WTC11 (cell line): ENCODE measurements around the gene ALG2. TPM values are rescaled to one million over a fixed set of nuclear protein-coding genes. Genes with fewer than 3 reads are reported as not detected.

Experiments
- ATAC-seq: fragments of 200-7000 bp; cut with Tn5 transposase; 2 replicates; pipeline ENCODE4 v1.10.0; 2021; ENCODE audit warnings: mild to moderate bottlenecking, moderate library complexity
- CTCF ChIA-PET: fragments of 300-600 bp; sonication (Branson Sonifier 250); formaldehyde crosslinking; loops from one replicate; lab custom pipeline; 2021; ENCODE audit warnings: antibody characterized with exemption; lab: Charles Lee
- POLR2A ChIA-PET: fragments of 350-600 bp; sonication (Branson Sonifier 250); formaldehyde crosslinking; loops from one replicate; lab custom pipeline; 2021; ENCODE audit warnings: antibody characterized with exemption; lab: Charles Lee
- DNase-seq: peaks from one replicate; pipeline ENCODE4 v3.0.0; 2021; ENCODE audit warnings: low spot score
- H3K27ac Mint-ChIP-seq: 2 replicates; pipeline ENCODE4 v1.8.0; 2021; ENCODE audit warnings: mixed read lengths
- H3K27me3 Mint-ChIP-seq: 2 replicates; pipeline ENCODE4 v1.8.0; 2021; ENCODE audit warnings: low read depth, mild to moderate bottlenecking, moderate library complexity, mixed read lengths
- H3K36me3 Mint-ChIP-seq: 2 replicates; pipeline ENCODE4 v1.8.0; 2021; ENCODE audit warnings: mixed read lengths
- H3K4me1 Mint-ChIP-seq: 2 replicates; pipeline ENCODE4 v1.8.0; 2022; ENCODE audit warnings: mixed read lengths
- H3K4me3 Mint-ChIP-seq: 2 replicates; pipeline ENCODE4 v1.8.0; 2021; ENCODE audit warnings: mild to moderate bottlenecking, moderate library complexity, mixed read lengths
- H3K9me3 Mint-ChIP-seq: 2 replicates; pipeline ENCODE4 v1.8.0; 2021; ENCODE audit warnings: mixed read lengths
- ATF6 ChIP-seq: sonication (generic); formaldehyde crosslinking; IDR thresholded peaks from 2 replicates; pipeline ENCODE4 v1.8.1; 2023; ENCODE audit warnings: mild to moderate bottlenecking, missing genetic modification reagents
- CBFB ChIP-seq: sonication (generic); formaldehyde crosslinking; IDR thresholded peaks from 2 replicates; pipeline ENCODE4 v1.8.1; 2022; ENCODE audit warnings: mild to moderate bottlenecking, low read depth, missing genetic modification reagents
- CREM ChIP-seq: sonication (generic); formaldehyde crosslinking; IDR thresholded peaks from 2 replicates; pipeline ENCODE4 v1.8.1; 2022; ENCODE audit warnings: mild to moderate bottlenecking, missing genetic modification reagents, moderate library complexity
- FOXJ3 ChIP-seq: sonication (generic); formaldehyde crosslinking; IDR thresholded peaks from 2 replicates; pipeline ENCODE4 v1.9.0; 2021; ENCODE audit warnings: missing genetic modification reagents, mild to moderate bottlenecking, borderline replicate concordance
- GTF2I ChIP-seq: fragments of 250-450 bp; sonication (Bioruptor Pico); conservative IDR thresholded peaks from 2 replicates; pipeline ENCODE4 v1.4.0; 2021; ENCODE audit warnings: mild to moderate bottlenecking
- HMGA2 ChIP-seq: fragments of 250-450 bp; sonication (Bioruptor Pico); IDR thresholded peaks from 2 replicates; pipeline ENCODE4 v1.4.0; 2021; ENCODE audit warnings: mild to moderate bottlenecking, moderate library complexity
- MAX ChIP-seq: sonication (generic); formaldehyde crosslinking; IDR thresholded peaks from 2 replicates; pipeline ENCODE4 v1.8.0; 2022; ENCODE audit warnings: mild to moderate bottlenecking, missing genetic modification reagents
- MXD4 ChIP-seq: fragments of 250-450 bp; sonication (Bioruptor Pico); IDR thresholded peaks from 2 replicates; pipeline ENCODE4 v1.8.0; 2021; ENCODE audit warnings: mild to moderate bottlenecking, moderate library complexity, borderline replicate concordance
- NFATC4 ChIP-seq: fragments of 250-450 bp; sonication (Bioruptor Pico); IDR thresholded peaks from 2 replicates; pipeline ENCODE4 v1.9.0; 2021; ENCODE audit warnings: mild to moderate bottlenecking
- TCF7 ChIP-seq: sonication (generic); formaldehyde crosslinking; IDR thresholded peaks from 2 replicates; pipeline ENCODE4 v1.8.0; 2022; ENCODE audit warnings: mild to moderate bottlenecking, low read depth, missing genetic modification reagents, moderate library complexity
- TEAD1 ChIP-seq: sonication (generic); formaldehyde crosslinking; IDR thresholded peaks from 2 replicates; pipeline ENCODE4 v1.8.0; 2022; ENCODE audit warnings: mild to moderate bottlenecking, missing genetic modification reagents
- ZNF138 ChIP-seq: sonication (generic); formaldehyde crosslinking; conservative IDR thresholded peaks from 2 replicates; pipeline ENCODE4 v1.8.1; 2022; ENCODE audit warnings: mild to moderate bottlenecking, moderate library complexity, missing genetic modification reagents
- ZNF281 ChIP-seq: sonication (generic); formaldehyde crosslinking; IDR thresholded peaks from 2 replicates; pipeline ENCODE4 v1.8.0; 2023; ENCODE audit warnings: mild to moderate bottlenecking, missing genetic modification reagents
- ZNF317 ChIP-seq: sonication (generic); formaldehyde crosslinking; IDR thresholded peaks from 2 replicates; pipeline ENCODE4 v1.8.1; 2023; ENCODE audit warnings: low read depth, mild to moderate bottlenecking, moderate library complexity, missing genetic modification reagents, borderline replicate concordance
- ZNF396 ChIP-seq: fragments of 250-450 bp; sonication (Bioruptor Pico); IDR thresholded peaks from 2 replicates; pipeline ENCODE4 v1.8.0; 2021; ENCODE audit warnings: mild to moderate bottlenecking, moderate library complexity, borderline replicate concordance
- ZSCAN18 ChIP-seq: fragments of 250-450 bp; sonication (Bioruptor Pico); IDR thresholded peaks from 2 replicates; pipeline ENCODE4 v2.1.2; 2022; ENCODE audit warnings: mild to moderate bottlenecking, moderate library complexity
- total RNA-seq: library from RNA; stranded (reverse); gene quantifications from 3 replicates; pipeline ENCODE4 v1.2.3, GENCODE V29; 2021
- TF ChIP-seq, protein P1 (sequence below): sonication (generic); formaldehyde crosslinking; IDR thresholded peaks from 2 replicates; pipeline ENCODE4 v1.8.1; 2023; ENCODE audit warnings: mild to moderate bottlenecking, moderate library complexity, missing genetic modification reagents
- TF ChIP-seq, protein P2 (sequence below): sonication (generic); formaldehyde crosslinking; IDR thresholded peaks from 2 replicates; pipeline ENCODE4 v1.8.1; 2022; ENCODE audit warnings: low read depth, missing genetic modification reagents, borderline replicate concordance

The ALG2 gene
- total RNA-seq, 1 experiment from 2014 or later, result 25.2 TPM

DNA sequence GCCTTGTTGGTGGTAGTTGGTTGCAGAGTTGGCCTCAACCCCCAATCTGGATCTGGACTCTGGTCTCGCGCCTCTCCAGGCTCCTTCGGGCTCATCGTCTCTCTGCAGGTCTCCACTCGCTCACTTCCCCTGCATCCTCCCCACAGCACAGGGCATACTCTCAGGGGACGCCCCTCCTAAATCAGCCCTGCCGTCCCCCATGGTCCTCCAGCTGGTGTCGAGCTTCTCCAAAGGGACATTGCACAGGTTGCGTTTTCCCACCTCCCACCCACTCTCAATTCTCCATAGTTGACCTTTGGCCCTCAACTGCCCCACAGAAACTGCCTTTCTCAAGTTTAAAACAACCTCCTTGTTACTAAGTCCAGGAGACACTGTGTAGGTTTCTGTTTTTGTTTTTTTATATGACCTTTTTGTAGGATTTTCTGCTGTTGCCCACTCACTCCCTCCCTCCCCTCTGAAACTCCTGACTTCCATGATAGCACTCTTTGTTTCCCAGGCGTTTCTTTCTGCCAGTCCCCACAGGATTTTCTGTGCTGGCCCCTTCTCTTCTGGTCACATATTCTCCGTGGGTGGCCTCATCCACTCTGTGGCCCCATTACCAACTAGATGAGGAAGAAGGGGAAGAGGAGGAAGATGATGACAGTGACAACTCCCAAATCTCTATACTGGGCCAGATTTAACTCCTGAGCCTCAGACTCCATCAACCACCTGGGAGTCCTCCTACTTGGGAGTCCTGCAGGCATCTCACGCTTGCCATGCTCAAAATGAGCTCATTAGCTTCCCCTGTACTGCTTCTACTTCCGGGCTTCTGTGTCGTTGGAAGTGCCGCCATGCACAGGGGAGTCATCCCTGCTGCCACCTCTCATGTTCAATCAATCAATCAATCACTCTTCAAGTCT lies 50.3 kb downstream of the ALG2 start:
- Mint-ChIP-seq H3K4me1 (peaks cover 65% of the 10 kb centered on the region), H3K9me3 (no peaks in the 10 kb centered on the region), H3K4me3 (no peak overlapping the region), H3K27ac (no peak overlapping the region), H3K36me3 (no peaks in the 10 kb centered on the region), H3K27me3 (peaks cover 18% of the 10 kb centered on the region)
- TF ChIP-seq CBFB (CRISPR knock-in tag), result no peak
- no peak for TF ChIP-seq FOXJ3 (CRISPR knock-in tag)
- no peak for TF ChIP-seq ATF6 (CRISPR knock-in tag)
- TF ChIP-seq GTF2I (CRISPR knock-in tag), result no peak
- TF ChIP-seq, protein P1, sequence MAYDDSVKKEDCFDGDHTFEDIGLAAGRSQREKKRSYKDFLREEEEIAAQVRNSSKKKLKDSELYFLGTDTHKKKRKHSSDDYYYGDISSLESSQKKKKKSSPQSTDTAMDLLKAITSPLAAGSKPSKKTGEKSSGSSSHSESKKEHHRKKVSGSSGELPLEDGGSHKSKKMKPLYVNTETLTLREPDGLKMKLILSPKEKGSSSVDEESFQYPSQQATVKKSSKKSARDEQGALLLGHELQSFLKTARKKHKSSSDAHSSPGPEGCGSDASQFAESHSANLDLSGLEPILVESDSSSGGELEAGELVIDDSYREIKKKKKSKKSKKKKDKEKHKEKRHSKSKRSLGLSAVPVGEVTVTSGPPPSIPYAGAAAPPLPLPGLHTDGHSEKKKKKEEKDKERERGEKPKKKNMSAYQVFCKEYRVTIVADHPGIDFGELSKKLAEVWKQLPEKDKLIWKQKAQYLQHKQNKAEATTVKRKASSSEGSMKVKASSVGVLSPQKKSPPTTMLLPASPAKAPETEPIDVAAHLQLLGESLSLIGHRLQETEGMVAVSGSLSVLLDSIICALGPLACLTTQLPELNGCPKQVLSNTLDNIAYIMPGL (CRISPR knock-in tag), result no peak
- TF ChIP-seq ZNF138 (CRISPR knock-in tag), result no peak
- TF ChIP-seq TCF7 (CRISPR knock-in tag), result no peak
- TF ChIP-seq HMGA2 (CRISPR knock-in tag), result no peak
- no peak for TF ChIP-seq MAX (CRISPR knock-in tag)
- no peak for TF ChIP-seq ZNF281 (CRISPR knock-in tag)
- no peak for TF ChIP-seq MXD4
- TF ChIP-seq, protein P2, sequence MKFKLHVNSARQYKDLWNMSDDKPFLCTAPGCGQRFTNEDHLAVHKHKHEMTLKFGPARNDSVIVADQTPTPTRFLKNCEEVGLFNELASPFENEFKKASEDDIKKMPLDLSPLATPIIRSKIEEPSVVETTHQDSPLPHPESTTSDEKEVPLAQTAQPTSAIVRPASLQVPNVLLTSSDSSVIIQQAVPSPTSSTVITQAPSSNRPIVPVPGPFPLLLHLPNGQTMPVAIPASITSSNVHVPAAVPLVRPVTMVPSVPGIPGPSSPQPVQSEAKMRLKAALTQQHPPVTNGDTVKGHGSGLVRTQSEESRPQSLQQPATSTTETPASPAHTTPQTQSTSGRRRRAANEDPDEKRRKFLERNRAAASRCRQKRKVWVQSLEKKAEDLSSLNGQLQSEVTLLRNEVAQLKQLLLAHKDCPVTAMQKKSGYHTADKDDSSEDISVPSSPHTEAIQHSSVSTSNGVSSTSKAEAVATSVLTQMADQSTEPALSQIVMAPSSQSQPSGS (CRISPR knock-in tag), result no peak
- TF ChIP-seq CREM (CRISPR knock-in tag), result no peak
- ChIA-PET POLR2A (no interaction called here), CTCF (interaction anchor here (1.1 to 1.7 kb wide), 4 partner anchors 8 to 196 kb away, joined by 3 to 8 read pairs (median 4); no protein-coding TSS in a partner anchor)
- ATAC-seq, result no peak
- no peak for DNase-seq

DNA sequence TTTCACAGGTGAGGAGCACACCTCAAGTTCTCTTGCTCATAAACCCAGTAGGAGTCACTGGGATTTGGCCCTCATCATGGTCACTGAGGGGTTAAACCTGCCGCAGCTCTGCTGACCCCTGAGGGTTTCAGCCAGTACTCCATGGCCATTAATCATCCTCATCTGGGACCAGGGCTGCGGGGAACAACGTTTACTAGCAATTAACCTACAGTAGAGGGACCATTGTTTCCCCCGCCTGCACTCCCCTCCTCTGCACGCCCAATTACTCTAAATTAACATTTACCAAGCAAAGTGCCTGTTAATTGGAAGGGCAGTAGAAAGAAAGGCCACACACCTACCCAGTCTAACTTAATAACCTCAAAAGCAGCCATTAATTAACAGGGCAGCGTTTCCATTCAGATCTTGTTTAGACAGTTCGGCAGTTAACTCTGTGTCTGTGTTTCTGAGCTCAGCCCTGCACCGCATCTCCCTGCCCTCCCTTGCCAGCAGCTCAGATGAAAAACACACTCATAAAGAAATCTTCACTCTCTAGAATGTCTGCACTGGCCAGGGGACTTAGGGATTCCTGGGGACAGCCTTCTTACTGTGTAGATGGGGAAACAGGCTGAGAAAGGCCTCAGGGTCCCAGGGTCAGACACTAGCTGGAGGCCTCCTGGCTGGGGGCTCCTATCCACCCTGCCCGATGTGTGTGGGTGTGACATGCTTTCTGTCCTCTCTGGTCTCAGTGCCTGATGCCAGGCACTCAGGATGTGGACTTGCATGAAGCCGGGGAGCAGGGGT lies 51.6 kb downstream of the ALG2 start:
- ATAC-seq, result peak; percentile 82
- H3K4me3 Mint-ChIP-seq, result peak overlapping the region; percentile 45
- H3K27ac Mint-ChIP-seq, result no peak overlapping the region
- CTCF ChIA-PET, result interaction anchor here (0.9 to 2.6 kb wide), 3 partner anchors 15 to 89 kb away, joined by 3 to 13 read pairs (median 3); no protein-coding TSS in a partner anchor
- no peaks in the 10 kb centered on the region for H3K36me3 Mint-ChIP-seq
- peaks cover 62% of the 10 kb centered on the region for H3K4me1 Mint-ChIP-seq
- POLR2A ChIA-PET, result no interaction called here
- no peaks in the 10 kb centered on the region for H3K9me3 Mint-ChIP-seq
- H3K27me3 Mint-ChIP-seq, result peaks cover 18% of the 10 kb centered on the region
- DNase-seq, result peak; percentile 44
- TF ChIP-seq ZNF396 (CRISPR knock-in tag) (no peak), NFATC4 (CRISPR knock-in tag) (no peak), TEAD1 (CRISPR knock-in tag) (no peak), ZNF317 (CRISPR knock-in tag) (no peak), ZSCAN18 (CRISPR knock-in tag) (no peak)
- TF ChIP-seq, protein P2 (CRISPR knock-in tag), result no peak
